NCI-H2227 (cell line): ENCODE data around the gene FASLG.

Experiments
- DNase-seq: peaks from one replicate; lab custom pipeline; 2025; ENCODE audit not compliant: unreplicated experiment; lab: John Stamatoyannopoulos, UW

Gene FASLG

DNA sequence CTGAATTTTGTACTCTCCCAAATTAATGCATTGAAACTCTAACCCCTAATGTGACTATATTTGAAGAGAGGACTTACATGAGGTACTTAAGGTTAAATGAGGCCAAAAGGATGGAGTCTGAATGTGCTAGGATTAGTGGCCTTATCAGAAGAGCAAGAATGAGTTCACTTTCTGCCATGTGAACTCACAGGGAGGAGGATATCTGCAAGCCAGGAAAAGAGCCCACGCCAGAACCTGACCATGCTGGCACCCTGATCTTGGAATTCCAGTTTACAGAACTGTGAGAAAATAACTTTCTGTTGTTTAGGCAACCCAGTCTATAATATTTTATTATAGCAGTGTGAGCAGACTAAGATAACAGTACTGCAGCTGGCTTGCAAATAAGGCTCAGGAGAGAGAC lies 12.2 kb upstream of the FASLG start:
- DNase-seq, result no peak

DNA sequence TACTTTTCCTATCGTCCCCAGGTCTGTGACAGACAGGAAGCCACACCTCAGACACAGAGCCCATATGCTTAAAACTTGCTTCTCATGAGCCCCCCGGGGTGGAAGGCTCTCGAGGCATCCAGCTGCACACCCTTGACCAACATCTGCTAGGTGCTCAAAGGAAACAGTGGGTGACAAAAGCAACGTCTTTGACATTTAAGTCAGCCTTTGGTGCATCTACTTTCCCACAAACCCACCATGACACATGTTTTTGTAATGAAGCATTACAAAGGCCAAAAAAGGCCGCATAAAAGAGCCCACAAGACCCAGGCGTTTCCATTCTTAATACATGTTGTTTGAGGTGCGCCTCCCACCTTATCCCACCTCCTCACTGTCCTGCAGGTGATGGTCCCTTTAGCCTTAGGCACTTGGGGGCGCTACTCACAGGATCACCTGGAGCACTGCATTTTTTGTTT lies 11.8 kb upstream of the FASLG start:
- no peak for DNase-seq

DNA sequence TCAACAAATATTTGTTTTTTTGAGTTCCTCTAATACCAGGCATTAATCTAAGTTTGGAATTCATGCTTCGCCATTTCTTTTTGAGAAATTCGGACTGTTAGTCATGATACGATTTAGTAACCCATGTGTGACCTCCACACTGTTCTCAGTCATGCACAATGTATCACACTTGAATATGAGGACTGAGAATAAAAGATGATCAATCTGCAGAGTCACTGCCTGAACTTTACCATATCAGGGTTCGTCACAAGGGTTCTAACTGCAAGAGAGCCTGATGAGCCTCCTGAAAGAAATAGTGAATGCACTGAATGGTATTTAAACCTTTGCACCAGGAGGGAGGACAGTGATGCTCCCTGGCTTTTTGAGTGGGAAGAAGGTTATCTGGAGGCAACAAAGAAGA lies 10.9 kb upstream of the FASLG start:
- no peak for DNase-seq

DNA sequence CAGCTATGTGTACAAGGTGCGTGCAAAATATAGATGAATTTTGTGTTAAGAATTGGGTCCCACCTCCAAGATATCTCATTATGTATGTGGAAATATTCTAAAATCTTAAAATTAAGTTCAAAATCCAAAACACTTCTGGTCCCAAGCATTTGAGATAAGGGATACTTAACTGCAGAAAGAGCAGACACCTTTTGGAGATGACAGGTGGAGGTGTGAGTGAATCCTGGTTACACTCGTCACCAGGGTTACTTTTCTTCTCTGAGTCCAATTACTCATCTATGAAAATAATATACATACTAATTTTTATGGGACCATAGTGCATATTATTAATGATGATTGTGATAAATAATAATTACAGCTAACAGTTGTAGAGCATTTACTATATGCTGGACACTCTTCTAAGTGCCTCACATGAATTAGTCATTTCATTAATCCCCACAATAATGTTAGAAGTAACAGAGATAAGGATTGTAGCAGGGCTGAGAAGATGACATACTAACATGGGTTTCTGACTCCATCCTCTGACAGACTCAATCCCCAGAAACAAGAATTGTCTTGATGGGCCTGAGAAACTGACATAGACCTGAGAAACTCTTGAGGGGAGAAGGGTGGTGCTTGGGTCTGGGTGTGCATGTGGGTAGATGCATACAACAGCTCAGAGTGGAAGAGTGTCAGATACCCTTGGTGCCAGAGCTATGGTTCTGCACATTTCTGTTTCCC lies 8.3 kb upstream of the FASLG start:
- DNase-seq, result no peak

DNA sequence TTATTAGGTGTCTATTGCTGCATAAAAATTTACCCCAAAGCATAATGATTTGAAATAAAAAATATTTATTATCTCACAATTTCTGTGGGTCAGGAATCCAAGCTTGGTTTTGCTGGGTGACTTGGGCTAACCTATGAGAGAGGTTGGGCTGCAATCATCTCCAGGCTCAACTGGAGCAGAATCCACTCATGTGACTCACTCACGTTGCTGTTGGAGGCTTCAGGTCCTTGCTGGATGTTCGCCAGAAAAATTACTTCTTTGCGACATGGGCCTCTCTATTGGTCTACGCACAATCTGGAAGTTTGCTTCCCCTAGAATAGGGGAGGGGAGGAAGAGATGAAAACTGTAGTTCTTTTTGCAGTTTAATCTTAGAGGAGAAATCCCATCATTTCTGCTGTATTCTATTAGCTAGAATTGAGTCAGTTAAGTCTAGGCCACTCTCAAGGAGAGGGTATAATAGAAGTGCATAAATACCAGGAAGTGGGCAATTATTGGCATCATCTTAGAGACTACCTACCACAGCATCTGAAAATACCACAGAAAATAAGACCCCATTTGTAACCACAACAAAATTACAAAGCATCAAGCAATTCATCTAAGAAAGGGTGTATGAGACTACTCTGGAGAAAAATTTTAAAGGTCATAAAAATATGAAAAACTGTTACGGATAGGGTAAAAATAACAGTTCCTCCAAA lies 5.7 kb upstream of the FASLG start:
- no peak for DNase-seq

DNA sequence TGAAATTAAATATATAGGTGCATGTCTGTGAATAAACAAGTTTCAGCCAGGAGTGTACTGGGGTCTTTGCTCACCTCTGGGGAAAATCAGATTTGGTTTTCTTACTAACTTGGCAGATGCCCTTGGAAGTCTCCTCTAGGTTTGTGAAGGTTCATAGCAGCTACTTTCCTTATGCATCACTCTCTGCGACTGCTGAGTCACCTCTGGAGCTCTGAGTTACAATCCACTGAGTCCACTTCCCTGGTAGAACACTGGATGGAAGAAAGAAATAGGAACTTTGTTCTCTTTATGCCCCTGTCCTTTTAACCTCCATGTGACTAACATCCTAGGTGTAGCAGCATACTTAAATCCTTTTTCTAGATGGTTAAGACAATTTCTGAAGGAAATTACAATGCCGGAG lies 4.4 kb upstream of the FASLG start:
- no peak for DNase-seq

DNA sequence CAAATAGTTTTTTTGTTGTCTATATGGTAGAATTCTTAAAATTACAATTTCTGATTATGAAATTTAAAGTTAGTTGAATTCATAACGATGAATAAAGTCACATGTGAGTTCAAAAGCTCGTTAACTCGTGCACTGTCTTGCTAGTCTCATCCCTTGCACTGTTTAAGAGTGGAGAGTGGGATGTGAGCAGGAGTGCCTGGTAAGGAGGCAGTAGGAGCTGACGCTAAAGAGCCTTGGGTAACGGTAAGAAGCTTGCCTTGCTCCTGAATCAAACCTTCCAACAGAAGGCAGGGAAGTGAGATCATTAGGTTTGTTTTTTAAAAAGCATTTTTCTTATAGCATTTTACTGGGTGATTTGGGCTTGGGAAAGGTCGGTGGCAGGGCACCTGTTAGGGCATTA lies 2.3 kb upstream of the FASLG start:
- no peak for DNase-seq

DNA sequence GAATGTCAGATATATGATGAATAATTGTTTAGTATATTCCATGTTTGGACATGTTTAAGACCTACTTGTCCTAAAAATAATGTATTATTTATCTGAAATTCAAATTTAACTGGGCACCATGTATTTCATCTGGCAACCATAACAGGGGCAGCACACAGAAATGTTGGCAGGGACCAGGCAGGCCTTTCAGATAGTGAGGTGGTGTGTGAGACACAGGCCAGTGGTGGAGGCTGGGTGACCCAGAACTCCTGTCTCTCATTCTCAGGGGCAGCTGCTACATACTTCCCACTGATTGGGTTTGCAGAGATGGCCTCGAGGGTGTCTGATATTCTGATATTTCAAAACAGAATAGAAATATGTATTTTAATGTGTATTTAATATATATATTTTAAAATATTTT lies 1.3 kb upstream of the FASLG start:
- no peak for DNase-seq

DNA sequence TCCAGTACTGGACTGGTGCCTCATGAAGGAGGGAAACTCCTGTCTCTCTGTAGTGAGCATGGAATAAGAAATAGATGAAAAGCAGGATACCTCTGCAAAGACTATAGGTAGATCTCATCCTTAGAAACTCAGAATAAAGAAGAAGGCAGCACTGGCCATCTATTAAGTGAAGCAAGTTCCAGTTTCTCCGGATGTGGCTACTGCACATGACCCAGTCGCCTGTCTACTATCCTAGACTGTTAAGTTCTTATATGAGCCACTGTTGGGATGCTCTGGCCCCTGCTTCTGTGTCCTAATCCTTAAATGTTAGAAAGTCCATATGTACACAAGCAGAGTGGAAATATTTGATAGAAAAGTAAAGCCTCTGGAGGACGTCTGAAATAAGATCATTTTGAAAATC lies 2.2 kb downstream of the FASLG start:
- DNase-seq, result no peak

DNA sequence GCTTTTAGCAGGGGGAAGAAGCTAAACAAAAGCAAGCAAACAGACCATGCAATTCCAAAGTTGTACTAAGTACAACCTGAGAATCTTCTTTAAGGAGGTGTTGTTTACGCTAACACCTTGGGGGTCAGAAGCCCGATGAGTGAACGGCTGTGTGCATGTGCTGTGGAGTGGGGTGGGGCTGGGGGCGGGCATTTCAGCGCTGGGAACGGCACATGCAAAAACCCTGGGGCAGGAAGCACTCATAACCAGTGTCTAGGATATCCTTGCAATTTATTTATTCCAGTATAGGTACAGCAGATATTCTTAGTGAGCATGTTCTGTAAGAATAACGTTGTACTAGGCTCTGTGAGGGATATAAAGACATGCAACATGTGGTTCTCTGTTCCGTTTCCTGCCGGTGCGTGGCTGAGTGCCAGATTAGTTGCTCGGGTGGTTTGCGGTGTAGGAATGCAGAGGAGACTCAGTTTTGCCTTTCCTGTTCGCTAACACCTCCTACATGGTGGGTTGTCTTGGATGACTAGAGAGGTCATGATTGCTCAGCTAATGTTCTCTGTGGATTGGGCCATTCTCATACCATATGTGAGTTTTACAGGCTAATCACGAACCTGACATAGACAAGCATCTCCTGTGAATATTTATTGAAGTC lies 3.7 kb downstream of the FASLG start:
- no peak for DNase-seq

DNA sequence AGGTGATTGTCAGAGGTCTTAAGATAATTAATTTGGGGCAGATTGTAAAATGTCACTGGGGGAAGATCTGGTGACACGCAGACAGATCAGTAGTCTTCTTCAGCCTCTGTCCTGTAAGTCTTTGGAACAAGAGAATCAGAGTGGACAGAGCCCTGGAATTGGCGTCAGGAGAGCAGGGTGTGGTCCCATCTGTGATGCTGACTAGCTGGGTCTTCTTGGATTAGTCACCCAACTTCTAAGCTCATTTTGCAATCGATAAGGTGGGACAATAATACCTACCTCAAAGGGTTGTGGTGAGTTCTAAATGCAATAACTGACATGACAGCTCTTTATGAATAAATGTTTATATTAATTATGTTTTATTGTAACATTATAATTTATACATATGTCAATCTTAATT lies 4.8 kb downstream of the FASLG start:
- DNase-seq, result no peak

DNA sequence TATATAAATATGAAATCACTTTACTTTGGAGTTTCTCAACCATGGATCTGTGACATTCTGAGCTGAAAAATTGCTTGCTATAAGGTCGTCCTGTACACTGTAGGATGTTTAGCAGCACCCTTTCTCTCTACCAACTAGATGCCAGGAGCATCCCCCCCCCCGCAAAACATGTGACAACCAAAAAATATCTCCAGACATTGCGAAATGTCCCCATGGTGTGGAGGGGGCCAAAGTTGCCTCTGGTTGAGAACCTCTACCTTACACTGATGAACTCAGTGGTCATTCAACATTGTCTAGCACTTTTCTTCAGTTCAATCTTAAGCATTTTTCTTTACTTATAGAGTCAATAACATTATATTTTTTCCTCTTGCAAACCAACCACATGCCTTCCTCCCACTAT lies 9.2 kb downstream of the FASLG start:
- no peak for DNase-seq

DNA sequence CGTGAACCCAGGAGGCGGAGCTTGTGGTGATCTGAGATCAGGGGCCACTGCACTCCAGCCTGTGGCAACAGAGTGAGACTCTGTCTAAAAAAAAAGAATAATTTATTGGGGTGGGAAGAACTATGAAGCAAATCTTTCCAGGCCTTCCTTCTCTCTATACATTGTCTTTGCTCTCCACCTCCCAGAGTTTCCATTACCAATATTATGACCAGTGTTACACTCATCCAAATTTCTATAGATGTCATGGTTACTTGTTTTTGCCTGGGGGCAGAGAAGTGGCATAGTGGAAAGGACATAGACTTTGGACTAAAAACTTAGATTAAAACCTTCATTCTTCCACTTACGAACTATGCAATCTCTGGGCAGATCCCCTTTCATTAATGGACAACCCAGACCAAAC lies 10.1 kb downstream of the FASLG start:
- DNase-seq, result no peak

DNA sequence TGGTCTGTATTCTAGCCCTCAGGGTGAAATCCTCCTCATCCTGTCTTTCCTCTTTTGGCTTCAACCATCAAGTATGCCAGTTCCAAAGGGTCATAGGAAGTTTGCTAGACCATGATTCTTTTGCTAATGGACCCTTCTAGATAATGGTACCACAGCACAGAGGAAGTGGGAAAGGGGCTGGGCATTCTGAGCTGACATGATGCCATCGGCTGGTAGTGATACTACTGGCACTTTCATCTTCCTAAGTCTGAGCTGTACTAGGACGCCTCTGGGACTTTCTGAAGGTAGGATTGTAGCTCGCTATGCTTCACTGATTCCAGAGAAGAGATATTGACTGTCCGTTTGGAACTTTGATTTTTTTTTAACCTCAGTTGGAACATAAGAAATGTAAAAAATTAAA lies 11.4 kb downstream of the FASLG start:
- DNase-seq, result no peak

DNA sequence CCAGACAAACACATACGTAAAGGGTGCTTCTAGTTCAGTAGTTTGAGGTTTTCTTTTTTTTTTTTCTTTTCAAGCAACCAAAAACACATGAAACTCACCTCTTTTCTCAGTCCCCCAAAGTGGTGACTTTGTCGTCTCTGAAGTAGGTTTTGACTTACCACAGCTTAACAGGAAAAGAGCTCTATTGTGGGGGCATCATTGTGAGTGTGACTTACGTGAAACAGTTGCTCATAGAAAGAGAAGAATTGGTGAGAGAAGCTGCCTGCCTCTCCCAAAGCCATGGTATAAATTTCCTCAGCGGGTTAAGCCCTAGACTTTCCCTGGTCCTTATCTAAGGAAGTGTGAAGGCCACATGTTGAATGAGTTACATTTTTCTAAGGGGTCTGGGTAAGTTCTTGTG lies 11.9 kb downstream of the FASLG start:
- DNase-seq, result no peak

DNA sequence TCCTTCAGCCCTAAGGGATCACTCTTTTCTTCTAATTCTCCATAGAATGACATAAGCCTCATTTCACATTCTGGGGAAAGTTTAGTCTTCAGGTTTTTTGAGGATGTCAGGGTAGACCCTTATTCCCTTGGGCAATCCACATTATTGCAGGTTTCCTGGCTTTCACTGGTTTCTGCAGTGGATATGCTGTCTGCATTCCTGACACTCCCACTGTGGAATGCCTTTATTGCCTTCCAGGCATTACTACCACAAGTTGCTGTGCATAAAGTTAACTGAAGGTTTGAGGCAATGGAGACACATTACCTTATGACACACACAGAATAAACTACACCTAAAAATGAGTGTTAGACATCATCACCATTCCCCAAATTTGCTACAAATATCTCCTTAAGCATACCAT lies 12.7 kb downstream of the FASLG start:
- no peak for DNase-seq

DNA sequence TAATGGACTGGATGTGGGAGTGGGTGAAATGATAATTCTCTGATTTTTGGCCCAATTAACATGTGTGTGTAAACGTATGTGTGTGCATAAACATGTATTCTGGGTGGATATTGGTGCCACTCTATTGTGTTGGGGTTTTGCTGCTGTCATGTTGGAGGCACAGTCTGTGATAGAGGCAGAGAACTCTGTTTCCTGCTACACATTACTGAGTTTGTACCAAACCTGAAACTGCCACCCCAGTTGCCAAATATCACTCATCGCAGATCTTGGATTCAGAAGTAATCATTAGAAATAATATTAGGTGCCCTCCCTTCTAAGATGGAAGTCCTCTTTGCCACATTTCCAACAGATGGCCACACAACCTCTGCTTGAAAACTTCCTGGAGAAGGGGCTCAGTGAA lies 13.8 kb downstream of the FASLG start:
- DNase-seq, result no peak

DNA sequence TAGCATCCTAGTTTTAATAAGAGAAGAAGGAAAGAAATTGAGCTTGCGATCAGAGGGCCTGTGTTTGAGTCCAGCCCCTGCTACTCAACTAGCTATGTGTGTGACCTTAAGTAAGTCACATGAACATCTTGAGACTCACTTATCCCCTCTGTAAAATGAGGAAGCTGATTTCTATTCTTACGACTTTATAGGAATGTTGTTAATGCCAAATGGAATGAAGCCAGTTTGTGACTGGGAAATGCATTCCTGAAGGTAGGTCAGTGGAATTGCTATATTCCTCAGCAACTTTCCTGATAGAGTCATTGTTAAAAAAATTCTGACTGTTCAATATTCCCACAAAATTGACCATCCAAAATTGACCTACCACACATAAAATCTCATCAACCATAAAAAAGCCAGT lies 14.9 kb downstream of the FASLG start:
- DNase-seq, result no peak

DNA sequence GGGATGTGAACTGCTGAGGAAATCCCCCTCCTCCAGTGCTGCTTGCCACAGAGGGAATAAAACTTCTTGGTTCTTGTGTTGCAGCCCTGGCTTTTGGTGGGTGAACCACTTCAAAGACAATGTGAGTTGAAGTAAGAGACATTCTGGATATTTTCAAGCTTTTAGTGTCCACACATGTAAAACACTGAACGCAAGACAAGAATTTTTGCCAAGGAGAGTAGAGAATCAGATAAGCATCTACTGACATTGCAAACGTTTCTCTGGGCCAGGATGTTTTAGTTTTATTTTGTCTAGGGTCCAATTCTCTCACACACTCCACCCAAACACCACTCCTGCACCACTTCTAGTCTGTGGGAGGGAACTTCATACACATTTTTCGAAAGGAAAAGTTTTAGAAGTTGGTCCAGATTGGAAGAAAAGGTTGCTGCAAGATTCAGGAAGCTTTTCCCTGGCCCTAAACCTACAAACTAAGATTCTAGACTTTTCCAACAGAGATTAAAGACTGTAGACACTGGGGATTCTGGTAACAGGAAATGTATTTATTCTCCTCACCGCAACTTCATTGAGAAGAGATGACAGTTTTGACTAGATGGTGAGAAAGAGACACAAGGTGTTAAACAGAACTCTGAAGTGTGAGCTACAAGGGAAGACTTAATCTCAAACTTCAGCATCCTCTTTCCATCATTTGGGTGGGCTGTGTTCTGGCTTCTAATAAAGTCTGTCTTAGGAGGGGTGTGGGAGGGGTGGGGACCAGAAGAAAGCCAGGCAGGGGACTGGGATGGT lies 16.1 kb downstream of the FASLG start:
- DNase-seq, result no peak

DNA sequence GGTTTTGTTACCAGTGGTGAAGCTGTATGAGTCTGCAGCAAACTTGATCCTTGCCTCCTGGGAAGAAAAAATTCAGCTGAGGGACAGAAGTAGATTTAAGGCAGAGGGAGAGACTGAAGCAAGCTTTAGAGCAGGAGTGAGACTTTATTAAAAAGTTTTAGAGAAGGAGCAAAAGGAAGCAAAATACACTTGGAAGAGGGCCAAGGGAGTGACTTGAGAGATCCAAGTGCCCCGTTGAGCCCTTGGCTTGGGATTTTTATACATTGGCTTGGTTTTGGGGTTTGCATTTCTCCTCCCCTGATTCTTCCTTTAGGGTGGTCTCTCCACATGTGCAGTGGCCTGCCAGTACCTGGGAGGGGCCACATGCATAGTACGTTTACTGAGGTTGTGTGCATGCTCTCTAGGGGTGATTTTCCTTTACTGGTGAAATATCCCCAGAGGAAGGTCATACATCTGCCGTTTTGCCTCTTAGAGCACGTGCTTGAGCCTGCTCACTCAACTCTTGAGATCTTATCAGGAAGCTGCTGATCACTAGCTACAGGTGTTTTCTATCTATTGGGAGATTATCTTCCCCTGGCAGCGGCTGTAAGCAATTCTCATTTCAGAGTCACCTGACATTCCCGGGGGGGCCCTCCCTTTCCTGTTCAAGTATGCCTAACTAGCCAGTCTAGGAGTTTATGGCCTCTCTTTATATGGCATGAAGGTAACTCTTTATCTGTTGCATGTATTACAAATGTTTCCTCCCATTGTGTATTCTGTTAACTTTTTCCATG lies 20.3 kb downstream of the FASLG start:
- no peak for DNase-seq

DNA sequence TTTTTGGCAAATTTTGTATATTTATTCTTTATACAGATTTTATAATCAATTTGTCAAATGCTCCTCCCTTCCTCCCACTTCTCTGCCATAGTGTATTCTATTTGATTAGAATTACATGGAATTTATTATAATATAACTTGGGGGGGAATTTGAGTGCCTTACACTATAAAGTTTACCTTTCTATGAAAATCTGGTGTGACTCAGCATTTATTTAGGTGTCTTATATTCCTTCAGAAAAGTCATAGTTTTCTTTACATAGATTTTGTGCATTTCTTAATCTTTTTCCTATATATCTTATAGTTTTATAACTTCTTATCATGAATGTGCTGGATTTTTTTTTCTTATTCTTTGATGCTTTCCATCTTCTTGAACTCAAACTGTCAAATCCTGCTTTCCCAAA lies 21.3 kb downstream of the FASLG start:
- no peak for DNase-seq
